Spleen (tissue), 7 donors: ENCODE data around the gene ARHGEF10L.

Experiments used
- CTCF ChIP-seq, 11 experiments: fragments of 200-600 bp in 7 of 11; fragments of 450-650 bp in 4 of 11; sonication (generic) in 4 of 11; IDR thresholded peaks in 8 of 11; conservative IDR thresholded peaks in 3 of 11; 1 replicate in 7 of 11; 2 replicates in 4 of 11; pipeline versions ENCODE4 v1.4.0 to v1.8.0; 2016 to 2021; ENCODE audit warnings: antibody characterized with exemption in 11 of 11, inconsistent platforms in 4 of 11, mild to moderate bottlenecking in 1 of 11
- POLR2A ChIP-seq, 3 donors: fragments of 450-650 bp; IDR thresholded peaks; one replicate each; pipeline ENCODE4 v1.5.1; 2017; ENCODE audit warnings: antibody characterized with exemption in 3 of 3, mild to moderate bottlenecking in 1 of 3
- donor health status: DM: no; HTN: no; CAD: no; lungs with moderate emphysema.
- donor health status: DM: no; HTN: no; CAD: no.
- donor health status: DM: no; HTN: no; CAD: no.

GRCh38 chr1:17603091-17603841 lies 63.8 kb downstream of the ARHGEF10L start:
- no peak for TF ChIP-seq CTCF (IDR thresholded peaks at IDR 0.05 in 8 of 11, conservative IDR thresholded peaks at IDR 0.05 in 3 of 11)
- TF ChIP-seq POLR2A (IDR thresholded peaks at IDR 0.05) = no peak
